DOHH2 (cell line): Measurements from ENCODE around the gene BAMBI.

Experiments
- EZH2phosphoT487 ChIP-seq: fragments of 200-600 bp; sonication (generic); IDR thresholded peaks from 2 replicates; pipeline ENCODE4 v1.6.1; 2017; ENCODE audit warnings: borderline replicate concordance, mild to moderate bottlenecking, antibody characterized with exemption, low read length, moderate library complexity, mixed read lengths
- TF ChIP-seq, protein P1 (sequence below): fragments of 200-600 bp; sonication (generic); IDR thresholded peaks from one replicate; pipeline ENCODE4 v1.5.1; 2014; ENCODE audit warnings: antibody characterized with exemption, mild to moderate bottlenecking, low read depth, low read length; ENCODE audit not compliant: poor library complexity, severe bottlenecking

GRCh38 chr10:28638392-28638791 lies 38.9 kb upstream of the BAMBI start:
- TF ChIP-seq, protein P1, sequence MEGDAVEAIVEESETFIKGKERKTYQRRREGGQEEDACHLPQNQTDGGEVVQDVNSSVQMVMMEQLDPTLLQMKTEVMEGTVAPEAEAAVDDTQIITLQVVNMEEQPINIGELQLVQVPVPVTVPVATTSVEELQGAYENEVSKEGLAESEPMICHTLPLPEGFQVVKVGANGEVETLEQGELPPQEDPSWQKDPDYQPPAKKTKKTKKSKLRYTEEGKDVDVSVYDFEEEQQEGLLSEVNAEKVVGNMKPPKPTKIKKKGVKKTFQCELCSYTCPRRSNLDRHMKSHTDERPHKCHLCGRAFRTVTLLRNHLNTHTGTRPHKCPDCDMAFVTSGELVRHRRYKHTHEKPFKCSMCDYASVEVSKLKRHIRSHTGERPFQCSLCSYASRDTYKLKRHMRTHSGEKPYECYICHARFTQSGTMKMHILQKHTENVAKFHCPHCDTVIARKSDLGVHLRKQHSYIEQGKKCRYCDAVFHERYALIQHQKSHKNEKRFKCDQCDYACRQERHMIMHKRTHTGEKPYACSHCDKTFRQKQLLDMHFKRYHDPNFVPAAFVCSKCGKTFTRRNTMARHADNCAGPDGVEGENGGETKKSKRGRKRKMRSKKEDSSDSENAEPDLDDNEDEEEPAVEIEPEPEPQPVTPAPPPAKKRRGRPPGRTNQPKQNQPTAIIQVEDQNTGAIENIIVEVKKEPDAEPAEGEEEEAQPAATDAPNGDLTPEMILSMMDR = no peak
- no peak for TF ChIP-seq EZH2phosphoT487
